ENCODE data around the gene BACE2. TPM values are rescaled to one million over a fixed set of nuclear protein-coding genes. Genes with fewer than 3 reads are reported as not detected.

BACE2 gene
- total RNA-seq, 1 donor, result 85.8 TPM

GRCh38 chr21:41245509-41246135 is 77.7 kb downstream of the BACE2 start:
- H3K9me3 ChIP-seq (ENCODE audit: low read depth, low read length), result no peaks in the 10 kb centered on the region
- peaks cover 7% of the 10 kb centered on the region for H3K4me1 ChIP-seq (ENCODE audit: insufficient read depth, low read length)
- no peak overlapping the region for H2AFZ ChIP-seq (ENCODE audit: low read length)
- no peaks in the 10 kb centered on the region for H3K27me3 ChIP-seq (ENCODE audit: insufficient read depth, low read length)
- no peak for DNase-seq (ENCODE audit: insufficient read length, low spot score, missing footprints)
- peaks cover 22% of the 10 kb centered on the region for H3K36me3 ChIP-seq (ENCODE audit: insufficient read depth, low read length)
- TF ChIP-seq, protein P1, sequence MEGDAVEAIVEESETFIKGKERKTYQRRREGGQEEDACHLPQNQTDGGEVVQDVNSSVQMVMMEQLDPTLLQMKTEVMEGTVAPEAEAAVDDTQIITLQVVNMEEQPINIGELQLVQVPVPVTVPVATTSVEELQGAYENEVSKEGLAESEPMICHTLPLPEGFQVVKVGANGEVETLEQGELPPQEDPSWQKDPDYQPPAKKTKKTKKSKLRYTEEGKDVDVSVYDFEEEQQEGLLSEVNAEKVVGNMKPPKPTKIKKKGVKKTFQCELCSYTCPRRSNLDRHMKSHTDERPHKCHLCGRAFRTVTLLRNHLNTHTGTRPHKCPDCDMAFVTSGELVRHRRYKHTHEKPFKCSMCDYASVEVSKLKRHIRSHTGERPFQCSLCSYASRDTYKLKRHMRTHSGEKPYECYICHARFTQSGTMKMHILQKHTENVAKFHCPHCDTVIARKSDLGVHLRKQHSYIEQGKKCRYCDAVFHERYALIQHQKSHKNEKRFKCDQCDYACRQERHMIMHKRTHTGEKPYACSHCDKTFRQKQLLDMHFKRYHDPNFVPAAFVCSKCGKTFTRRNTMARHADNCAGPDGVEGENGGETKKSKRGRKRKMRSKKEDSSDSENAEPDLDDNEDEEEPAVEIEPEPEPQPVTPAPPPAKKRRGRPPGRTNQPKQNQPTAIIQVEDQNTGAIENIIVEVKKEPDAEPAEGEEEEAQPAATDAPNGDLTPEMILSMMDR (IDR thresholded peaks at IDR 0.05; ENCODE audit: extremely low read depth, low read depth, low read length), result no peak
- H3K27ac ChIP-seq (ENCODE audit: low read depth, low read length), result no peak overlapping the region
- no peaks in the 10 kb centered on the region for H3K79me2 ChIP-seq (ENCODE audit: insufficient read depth, low read length)
- no peaks in the 10 kb centered on the region for H4K20me1 ChIP-seq (ENCODE audit: insufficient read depth, low read length)
- H3K4me2 ChIP-seq (ENCODE audit: insufficient read depth, low read length), result no peak overlapping the region
- no peak overlapping the region for H3K4me3 ChIP-seq (ENCODE audit: insufficient read depth, low read length)

GRCh38 chr21:41246808-41247207 is 78.8 kb downstream of the BACE2 start:
- no peaks in the 10 kb centered on the region for H3K79me2 ChIP-seq (ENCODE audit: insufficient read depth, low read length)
- TF ChIP-seq, protein P1 (IDR thresholded peaks at IDR 0.05; ENCODE audit: extremely low read depth, low read depth, low read length), result no peak
- no peaks in the 10 kb centered on the region for H3K9me3 ChIP-seq (ENCODE audit: low read depth, low read length)
- no peaks in the 10 kb centered on the region for H4K20me1 ChIP-seq (ENCODE audit: insufficient read depth, low read length)
- peaks cover 17% of the 10 kb centered on the region for H3K4me1 ChIP-seq (ENCODE audit: insufficient read depth, low read length)
- no peak for DNase-seq (ENCODE audit: insufficient read length, low spot score, missing footprints)
- H3K27ac ChIP-seq (ENCODE audit: low read depth, low read length), result peak overlapping the region; percentile 65
- H3K4me2 ChIP-seq (ENCODE audit: insufficient read depth, low read length), result no peak overlapping the region
- H3K27me3 ChIP-seq (ENCODE audit: insufficient read depth, low read length), result no peaks in the 10 kb centered on the region
- H2AFZ ChIP-seq (ENCODE audit: low read length), result no peak overlapping the region
- H3K4me3 ChIP-seq (ENCODE audit: insufficient read depth, low read length), result no peak overlapping the region
- H3K36me3 ChIP-seq (ENCODE audit: insufficient read depth, low read length), result peaks cover 23% of the 10 kb centered on the region

- no peak overlapping the region for H3K4me3 ChIP-seq (ENCODE audit: insufficient read depth, low read length)
- peak; percentile 87 for DNase-seq (ENCODE audit: insufficient read length, low spot score, missing footprints)
- TF ChIP-seq, protein P1 (IDR thresholded peaks at IDR 0.05; ENCODE audit: extremely low read depth, low read depth, low read length), result no peak
- H2AFZ ChIP-seq (ENCODE audit: low read length), result no peak overlapping the region
- H4K20me1 ChIP-seq (ENCODE audit: insufficient read depth, low read length), result no peaks in the 10 kb centered on the region
- H3K9me3 ChIP-seq (ENCODE audit: low read depth, low read length), result no peaks in the 10 kb centered on the region
- H3K27me3 ChIP-seq (ENCODE audit: insufficient read depth, low read length), result no peaks in the 10 kb centered on the region
- no peaks in the 10 kb centered on the region for H3K79me2 ChIP-seq (ENCODE audit: insufficient read depth, low read length)
- no peak overlapping the region for H3K4me2 ChIP-seq (ENCODE audit: insufficient read depth, low read length)
- peaks cover 28% of the 10 kb centered on the region for H3K4me1 ChIP-seq (ENCODE audit: insufficient read depth, low read length)
- H3K27ac ChIP-seq (ENCODE audit: low read depth, low read length), result peak overlapping the region; percentile 65
- peaks cover 20% of the 10 kb centered on the region for H3K36me3 ChIP-seq (ENCODE audit: insufficient read depth, low read length)
These were observed 79.9 kb downstream of the BACE2 start for GRCh38 chr21:41247561-41248545.

- Histone ChIP-seq H3K4me1 (ENCODE audit: insufficient read depth, low read length) (peaks cover 37% of the 10 kb centered on the region), H3K4me3 (ENCODE audit: insufficient read depth, low read length) (no peak overlapping the region), H4K20me1 (ENCODE audit: insufficient read depth, low read length) (no peaks in the 10 kb centered on the region), H3K9me3 (ENCODE audit: low read depth, low read length) (no peaks in the 10 kb centered on the region), H3K4me2 (ENCODE audit: insufficient read depth, low read length) (no peak overlapping the region), H3K27ac (ENCODE audit: low read depth, low read length) (no peak overlapping the region), H3K79me2 (ENCODE audit: insufficient read depth, low read length) (no peaks in the 10 kb centered on the region), H3K36me3 (ENCODE audit: insufficient read depth, low read length) (peaks cover 26% of the 10 kb centered on the region), H2AFZ (ENCODE audit: low read length) (no peak overlapping the region), H3K27me3 (ENCODE audit: insufficient read depth, low read length) (no peaks in the 10 kb centered on the region)
- no peak for DNase-seq (ENCODE audit: insufficient read length, low spot score, missing footprints)
- TF ChIP-seq, protein P1 (IDR thresholded peaks at IDR 0.05; ENCODE audit: extremely low read depth, low read depth, low read length), result no peak
These were observed 81.5 kb downstream of the BACE2 start for GRCh38 chr21:41249476-41249875.
